ENCODE measurements around the gene AP5Z1. TPM values are rescaled to one million over a fixed set of nuclear protein-coding genes. Genes with fewer than 3 reads are reported as not detected.

The AP5Z1 gene
- total RNA-seq, 2 experiments from 2014 or later, result 32.8 to 35.0 TPM

- H3K9me3 ChIP-seq (ENCODE audit: low read length), result no peaks in the 10 kb centered on the region
- peaks cover 3% of the 10 kb centered on the region for H3K4me1 ChIP-seq (ENCODE audit: insufficient read depth, low read length, poor library complexity, severe bottlenecking)
- no peaks in the 10 kb centered on the region for H3K9me2 ChIP-seq (ENCODE audit: insufficient read depth, low read length)
- POLR2A ChIA-PET, result interaction anchor here (0.8 kb wide), 1 partner anchor 15 kb away, joined by 3 read pairs; no protein-coding TSS in a partner anchor
- intact Hi-C loops (cut with micrococcal nuclease; ENCODE audit: unreplicated experiment), result no loop called here
- no peak overlapping the region for H3K27ac ChIP-seq (ENCODE audit: low read depth, low read length, poor library complexity, severe bottlenecking)
- no peak overlapping the region for H3K4me2 ChIP-seq (ENCODE audit: low read length)
- H2AFZ ChIP-seq (ENCODE audit: low read length), result no peak overlapping the region
- BruUV-seq (replicated peaks), result no TSS peak
- H3K4me3 ChIP-seq (ENCODE audit: low read depth, low read length, poor library complexity, severe bottlenecking), result no peak overlapping the region
- DNase-seq (ENCODE audit: low spot score), result no peak
- H3K79me2 ChIP-seq (ENCODE audit: insufficient read depth, low read depth, low read length), result no peaks in the 10 kb centered on the region
- CTCF ChIA-PET (ENCODE audit: unreplicated experiment), result no interaction called here
- TF ChIP-seq CTCF (conservative IDR thresholded peaks at IDR 0.05; ENCODE audit: low read length) (no peak), EZH2phosphoT487 (IDR thresholded peaks at IDR 0.05; ENCODE audit: borderline replicate concordance, low read depth, low read length) (no peak)
- H3K36me3 ChIP-seq (ENCODE audit: insufficient read depth, low read length), result peaks cover 17% of the 10 kb centered on the region
- no peaks in the 10 kb centered on the region for H4K20me1 ChIP-seq (ENCODE audit: insufficient read depth, low read length)
These were observed 36.5 kb upstream of the AP5Z1 start for GRCh38 chr7:4738711-4739527.

- Histone ChIP-seq H3K4me3 (ENCODE audit: low read depth, low read length, poor library complexity, severe bottlenecking) (no peak overlapping the region), H3K4me1 (ENCODE audit: insufficient read depth, low read length, poor library complexity, severe bottlenecking) (peaks cover 9% of the 10 kb centered on the region), H3K27ac (ENCODE audit: low read depth, low read length, poor library complexity, severe bottlenecking) (no peak overlapping the region), H3K9me2 (ENCODE audit: insufficient read depth, low read length) (no peaks in the 10 kb centered on the region), H2AFZ (ENCODE audit: low read length) (no peak overlapping the region), H3K4me2 (ENCODE audit: low read length) (no peak overlapping the region), H3K9me3 (ENCODE audit: low read length) (no peaks in the 10 kb centered on the region), H3K36me3 (ENCODE audit: insufficient read depth, low read length) (peaks cover 20% of the 10 kb centered on the region), H3K79me2 (ENCODE audit: insufficient read depth, low read depth, low read length) (no peaks in the 10 kb centered on the region), H4K20me1 (ENCODE audit: insufficient read depth, low read length) (no peaks in the 10 kb centered on the region)
- BruUV-seq (replicated peaks), result no TSS peak
- no peak for DNase-seq (ENCODE audit: low spot score)
- CTCF ChIA-PET (ENCODE audit: unreplicated experiment), result no interaction called here
- intact Hi-C loops (cut with micrococcal nuclease; ENCODE audit: unreplicated experiment), result no loop called here
- POLR2A ChIA-PET, result no interaction called here
- TF ChIP-seq CTCF (conservative IDR thresholded peaks at IDR 0.05; ENCODE audit: low read length) (no peak), EZH2phosphoT487 (IDR thresholded peaks at IDR 0.05; ENCODE audit: borderline replicate concordance, low read depth, low read length) (no peak)
These were observed 35.9 kb upstream of the AP5Z1 start for GRCh38 chr7:4739528-4739992.

GRCh38 chr7:4740796-4741195, 34.6 kb upstream of the AP5Z1 start:
- Histone ChIP-seq H3K36me3 (ENCODE audit: insufficient read depth, low read length) (peaks cover 22% of the 10 kb centered on the region), H2AFZ (ENCODE audit: low read length) (no peak overlapping the region), H3K4me2 (ENCODE audit: low read length) (no peak overlapping the region), H3K9me3 (ENCODE audit: low read length) (no peaks in the 10 kb centered on the region), H3K27ac (ENCODE audit: low read depth, low read length, poor library complexity, severe bottlenecking) (no peak overlapping the region), H4K20me1 (ENCODE audit: insufficient read depth, low read length) (no peaks in the 10 kb centered on the region), H3K4me1 (ENCODE audit: insufficient read depth, low read length, poor library complexity, severe bottlenecking) (peaks cover 22% of the 10 kb centered on the region), H3K79me2 (ENCODE audit: insufficient read depth, low read depth, low read length) (peaks cover 1% of the 10 kb centered on the region; the same call in 1 of the 2 replicates), H3K4me3 (ENCODE audit: low read depth, low read length, poor library complexity, severe bottlenecking) (no peak overlapping the region), H3K9me2 (ENCODE audit: insufficient read depth, low read length) (no peaks in the 10 kb centered on the region)
- intact Hi-C loops (cut with micrococcal nuclease; ENCODE audit: unreplicated experiment), result loop anchor here (5.0 kb wide), 1 partner anchor 58 kb away; the partner anchor contains the start of gene FOXK1
- BruUV-seq (replicated peaks), result no TSS peak
- DNase-seq (ENCODE audit: low spot score), result no peak
- ChIA-PET POLR2A (no interaction called here), CTCF (ENCODE audit: unreplicated experiment) (no interaction called here)
- TF ChIP-seq EZH2phosphoT487 (IDR thresholded peaks at IDR 0.05; ENCODE audit: borderline replicate concordance, low read depth, low read length) (no peak), CTCF (conservative IDR thresholded peaks at IDR 0.05; ENCODE audit: low read length) (no peak)
